Measurements from ENCODE around the gene FSTL1.

GRCh38 chr3:120420928-120421551 lies 29.8 kb downstream of the FSTL1 start:
- TF ChIP-seq CTCF (tag by site-specific recombination; IDR thresholded peaks at IDR 0.05) (no peak), ZNF513 (tag by site-specific recombination; IDR thresholded peaks at IDR 0.05) (no peak), FEZF1 (tag by site-specific recombination; IDR thresholded peaks at IDR 0.05) (no peak), ZNF398 (tag by site-specific recombination; IDR thresholded peaks at IDR 0.05) (no peak), KLF1 (tag by site-specific recombination; IDR thresholded peaks at IDR 0.05) (no peak), TRIM28 (IDR thresholded peaks at IDR 0.05; ENCODE audit: borderline replicate concordance, low read length) (no peak), ZNF639 (tag by site-specific recombination; IDR thresholded peaks at IDR 0.05) (no peak), ZBTB49 (tag by site-specific recombination; IDR thresholded peaks at IDR 0.05; ENCODE audit: low read depth) (no peak), ZNF785 (tag by site-specific recombination; IDR thresholded peaks at IDR 0.05) (no peak), PBX3 (CRISPR knock-in tag; IDR thresholded peaks at IDR 0.05) (no peak), ZSCAN18 (tag by site-specific recombination; IDR thresholded peaks at IDR 0.05) (no peak), KLF7 (tag by site-specific recombination; IDR thresholded peaks at IDR 0.05; ENCODE audit: borderline replicate concordance) (no peak)
